Stimulated activated CD8-positive, alpha-beta memory T cell treated with anti-CD3 and anti-CD28 coated beads, Interleukin-4, amount 100 ng/mL, for 4 hours (primary cell): ENCODE data around the gene KRTAP29-1.
"Not testable (repeated sequence)": the region's sequence is repeated elsewhere in the genome, so short reads cannot be mapped to it uniquely, and the experiment has no call there.

Experiments used
- DNase-seq, 2 donors: peaks; one replicate each; pipeline ENCODE4 v3.0.0-alpha.2; 2020; ENCODE audit warnings: low read depth in 2 of 2, low spot score in 1 of 2

Gene KRTAP29-1

GRCh38 chr17:41301916-41302901 lies at the start of gene KRTAP29-1:
Gene KRTAP29-1, minus strand, starts transcription at chr17:41302851. Its CDS starts 0 bp downstream, at chr17:41302851.
- no peak for DNase-seq

- no peak for DNase-seq
These were observed 48.5 kb upstream of the KRTAP29-1 start for GRCh38 chr17:41351177-41351576.

- DNase-seq: not testable (repeated sequence)
These were observed 47.8 kb upstream of the KRTAP29-1 start, which contains the start of gene KRT33A for GRCh38 chr17:41350381-41350878. Gene KRT33A, minus strand, starts transcription at chr17:41350828. Its CDS starts 61 bp downstream, at chr17:41350767.

- no peak for DNase-seq
These were observed 45.5 kb upstream of the KRTAP29-1 start for GRCh38 chr17:41347869-41348760.

GRCh38 chr17:41346421-41346820 lies 43.8 kb upstream of the KRTAP29-1 start:
- not testable (repeated sequence) for DNase-seq

GRCh38 chr17:41345992-41346391 lies 43.3 kb upstream of the KRTAP29-1 start:
- no peak for DNase-seq

- no peak for DNase-seq
These were observed 40.4 kb upstream of the KRTAP29-1 start for GRCh38 chr17:41343029-41343428.

- no peak for DNase-seq
These were observed 38.5 kb upstream of the KRTAP29-1 start for GRCh38 chr17:41340934-41341861.

GRCh38 chr17:41340494-41340893 lies 37.8 kb upstream of the KRTAP29-1 start:
- DNase-seq: no peak

- DNase-seq: no peak
These were observed 37.0 kb upstream of the KRTAP29-1 start for GRCh38 chr17:41339571-41340172.

GRCh38 chr17:41338961-41339485 lies 36.4 kb upstream of the KRTAP29-1 start:
- peak in 1 of 2 donors; percentile 19 for DNase-seq

GRCh38 chr17:41335747-41336146 lies 33.1 kb upstream of the KRTAP29-1 start:
- no peak for DNase-seq

- DNase-seq: no peak
These were observed 32.0 kb upstream of the KRTAP29-1 start for GRCh38 chr17:41334385-41335305.

GRCh38 chr17:41333836-41334235 lies 31.2 kb upstream of the KRTAP29-1 start:
- DNase-seq: no peak

- DNase-seq: no peak
These were observed 30.4 kb upstream of the KRTAP29-1 start for GRCh38 chr17:41333098-41333497.

GRCh38 chr17:41332239-41332638 lies 29.6 kb upstream of the KRTAP29-1 start:
- no peak for DNase-seq

GRCh38 chr17:41331606-41332005 lies 29.0 kb upstream of the KRTAP29-1 start:
- no peak for DNase-seq

GRCh38 chr17:41329279-41329948 lies 26.8 kb upstream of the KRTAP29-1 start:
- no peak for DNase-seq
